MCF 10A (cell line): ENCODE data around the gene MOB3B. TPM values are rescaled to one million over a fixed set of nuclear protein-coding genes. Genes with fewer than 3 reads are reported as not detected.

Experiments used
- BruUV-seq: library from RNA; stranded (reverse); fragments of 400-500 nt; replicated peaks from 2 replicates; lab custom pipeline; 2021; lab: Mats Ljungman, UMichigan
- CTCF ChIA-PET: fragments of 300-600 bp; sonication (Branson Sonifier 250); formaldehyde crosslinking; extraction: SDS; loops from one replicate; lab custom pipeline; 2021; ENCODE audit warnings: antibody characterized with exemption, inconsistent platforms; lab: Yijun Ruan, JAX
- POLR2A ChIA-PET: fragments of 300-600, 350-650 bp; sonication (Branson Sonifier 250); formaldehyde crosslinking; extraction: SDS; loops from one replicate; lab custom pipeline; 2020; ENCODE audit warnings: antibody characterized with exemption, inconsistent platforms; lab: Yijun Ruan, JAX
- DNase-seq: peaks from one replicate; pipeline ENCODE4 v3.0.0-alpha.2; 2018; ENCODE audit not compliant: unreplicated experiment
- H3K27ac Mint-ChIP-seq: one replicate; pipeline ENCODE4 v1.8.0; 2022; ENCODE audit warnings: mild to moderate bottlenecking, low read depth, mixed read lengths; ENCODE audit not compliant: unreplicated experiment
- H3K27me3 Mint-ChIP-seq: one replicate; pipeline ENCODE4 v1.8.0; 2022; ENCODE audit warnings: mixed read lengths; ENCODE audit not compliant: insufficient read depth, unreplicated experiment
- H3K36me3 Mint-ChIP-seq: one replicate; pipeline ENCODE4 v1.8.0; 2022; ENCODE audit warnings: mild to moderate bottlenecking, moderate library complexity, mixed read lengths; ENCODE audit not compliant: insufficient read depth, unreplicated experiment
- H3K4me1 Mint-ChIP-seq: one replicate; pipeline ENCODE4 v1.8.0; 2022; ENCODE audit warnings: mixed read lengths; ENCODE audit not compliant: insufficient read depth, unreplicated experiment
- H3K4me3 Mint-ChIP-seq: one replicate; pipeline ENCODE4 v1.8.0; 2022; ENCODE audit warnings: mild to moderate bottlenecking, moderate library complexity, mixed read lengths; ENCODE audit not compliant: unreplicated experiment
- H3K9me3 Mint-ChIP-seq: one replicate; pipeline ENCODE4 v1.8.0; 2022; ENCODE audit warnings: mixed read lengths; ENCODE audit not compliant: unreplicated experiment
- intact Hi-C: fragments of 100-400 bp; cut with micrococcal nuclease; formaldehyde crosslinking; loops from 2 replicates; pipeline ENCODE4 v1.14.1; 2022
- total RNA-seq: library from RNA; stranded (reverse); gene quantifications from 2 replicates; pipeline ENCODE4 v1.2.3, GENCODE V29; 2022
- TF ChIP-seq, protein P1 (sequence below): fragments of 200-600 bp; IDR thresholded peaks from one replicate; pipeline ENCODE4 v1.8.0; 2022; ENCODE audit warnings: antibody characterized with exemption, mild to moderate bottlenecking; ENCODE audit not compliant: unreplicated experiment

The MOB3B gene
- total RNA-seq, 1 experiment from 2014 or later, result 3.7 TPM

DNA sequence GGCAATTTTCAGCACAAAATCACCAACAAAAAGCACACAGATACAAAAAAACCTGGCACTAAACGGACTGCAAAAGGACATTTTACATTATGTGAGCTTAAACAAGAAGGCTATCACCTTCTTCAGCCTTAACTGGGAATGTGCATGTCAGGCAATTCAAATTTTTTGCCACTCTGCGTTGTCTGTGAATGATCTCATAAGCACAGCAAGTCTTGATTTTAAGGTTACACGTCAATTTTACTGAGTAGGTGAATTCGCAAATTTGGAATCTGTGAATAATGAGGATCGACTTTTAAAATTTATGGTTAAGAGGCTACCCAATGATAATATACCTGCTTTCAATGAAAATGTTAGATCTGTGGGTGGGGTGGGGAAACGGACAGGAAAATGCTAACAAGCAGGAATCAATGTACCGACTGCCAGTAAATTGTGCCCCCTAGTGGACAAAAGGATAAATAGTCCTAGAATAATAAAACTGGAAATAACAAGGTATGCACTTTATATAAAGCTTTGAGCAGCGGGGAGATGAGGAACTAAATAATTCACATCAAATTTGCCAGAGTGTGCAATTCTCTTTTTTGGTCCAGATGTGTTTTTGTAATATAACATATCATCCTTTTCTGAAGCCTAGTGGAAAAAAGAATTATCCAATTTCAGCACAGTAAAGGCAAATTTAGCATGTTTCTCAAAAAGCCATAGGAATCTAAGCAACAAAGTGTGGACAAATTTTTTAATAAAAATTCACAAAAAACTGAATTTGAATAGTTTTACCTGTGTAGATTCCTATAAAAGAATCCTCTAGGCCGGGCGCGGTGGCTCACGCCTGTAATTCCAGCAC, 253.2 kb downstream of the MOB3B start:
- no peaks in the 10 kb centered on the region for H3K9me3 Mint-ChIP-seq
- H3K27me3 Mint-ChIP-seq, result no peaks in the 10 kb centered on the region
- intact Hi-C loops, result loop anchor here (1.0 to 10.0 kb wide), 5 partner anchors 29 to 384 kb away; partner anchors contain the start of gene CAAP1
- CTCF ChIA-PET, result interaction anchor here (0.6 to 4.5 kb wide), 31 partner anchors 8 to 1465 kb away, joined by 3 to 56 read pairs (median 4); no protein-coding TSS in a partner anchor
- no TSS peak for BruUV-seq
- peak overlapping the region; percentile 2 for H3K4me3 Mint-ChIP-seq
- peak overlapping the region; percentile 57 for H3K27ac Mint-ChIP-seq
- TF ChIP-seq, protein P1, sequence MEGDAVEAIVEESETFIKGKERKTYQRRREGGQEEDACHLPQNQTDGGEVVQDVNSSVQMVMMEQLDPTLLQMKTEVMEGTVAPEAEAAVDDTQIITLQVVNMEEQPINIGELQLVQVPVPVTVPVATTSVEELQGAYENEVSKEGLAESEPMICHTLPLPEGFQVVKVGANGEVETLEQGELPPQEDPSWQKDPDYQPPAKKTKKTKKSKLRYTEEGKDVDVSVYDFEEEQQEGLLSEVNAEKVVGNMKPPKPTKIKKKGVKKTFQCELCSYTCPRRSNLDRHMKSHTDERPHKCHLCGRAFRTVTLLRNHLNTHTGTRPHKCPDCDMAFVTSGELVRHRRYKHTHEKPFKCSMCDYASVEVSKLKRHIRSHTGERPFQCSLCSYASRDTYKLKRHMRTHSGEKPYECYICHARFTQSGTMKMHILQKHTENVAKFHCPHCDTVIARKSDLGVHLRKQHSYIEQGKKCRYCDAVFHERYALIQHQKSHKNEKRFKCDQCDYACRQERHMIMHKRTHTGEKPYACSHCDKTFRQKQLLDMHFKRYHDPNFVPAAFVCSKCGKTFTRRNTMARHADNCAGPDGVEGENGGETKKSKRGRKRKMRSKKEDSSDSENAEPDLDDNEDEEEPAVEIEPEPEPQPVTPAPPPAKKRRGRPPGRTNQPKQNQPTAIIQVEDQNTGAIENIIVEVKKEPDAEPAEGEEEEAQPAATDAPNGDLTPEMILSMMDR, result peak; percentile 60
- POLR2A ChIA-PET, result no interaction called here
- H3K36me3 Mint-ChIP-seq, result no peaks in the 10 kb centered on the region
- DNase-seq, result peak; percentile 70
- peaks cover 10% of the 10 kb centered on the region for H3K4me1 Mint-ChIP-seq

Other genes starting within 250 kb of the MOB3B start
- not detected in 2 replicates for gene EQTN, start 232.7 kb downstream of the MOB3B start, total RNA-seq
- gene IFNK, start 5.5 kb downstream of the MOB3B start, total RNA-seq, result not detected in 2 replicates
- gene C9orf72, start 43.7 kb upstream of the MOB3B start, total RNA-seq, result 10.0 and 13.4 TPM in 2 replicates